ENCODE measurements around the gene MAP4K4. TPM values are rescaled to one million over a fixed set of nuclear protein-coding genes. Genes with fewer than 3 reads are reported as not detected.

The MAP4K4 gene
- total and polyA plus RNA-seq, 8 donors: 9.7 to 38.7 (median 15.3) TPM

DNA sequence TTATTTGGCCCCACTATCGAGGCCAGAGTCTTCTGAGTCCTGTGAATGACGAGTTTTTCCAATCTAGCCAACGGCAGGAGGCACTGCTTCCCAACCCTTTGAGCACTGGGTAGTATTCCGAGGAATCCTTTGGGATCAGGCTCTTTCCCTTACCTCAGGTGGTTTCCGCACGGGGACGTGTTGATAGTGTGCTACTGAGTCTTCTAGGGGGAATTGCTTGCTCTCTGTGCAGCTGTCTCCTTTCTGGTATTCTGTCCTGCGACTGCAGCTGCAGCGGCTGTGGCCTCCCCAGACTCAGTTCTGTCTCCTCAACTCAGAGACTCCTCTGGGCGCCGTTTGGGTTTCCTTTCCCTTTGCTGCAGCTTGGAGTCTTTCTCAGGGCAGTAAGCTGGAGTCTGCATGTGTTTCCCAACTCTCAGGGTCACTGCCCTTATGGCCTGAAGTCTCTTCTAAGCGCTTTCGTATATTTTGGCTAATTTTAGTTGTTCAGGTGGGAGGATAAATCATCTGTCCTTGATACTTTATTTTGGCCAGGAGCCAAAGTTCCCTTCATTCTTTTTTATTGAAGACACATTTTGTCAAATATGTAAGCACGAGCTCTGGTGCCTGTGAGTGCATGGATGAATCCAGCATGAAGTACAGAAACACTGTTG lies 118.4 kb downstream of the MAP4K4 start:
- Histone ChIP-seq H3K9me3 (no peaks in the 10 kb centered on the region), H3K27me3 (no peaks in the 10 kb centered on the region), H3K4me1 (peaks cover 0 to 17% (median 0%) of the 10 kb centered on the region in 3 donors), H3K4me3 (no peak overlapping the region), H3K36me3 (no peaks in the 10 kb centered on the region), H3K27ac (no peak overlapping the region)
- ATAC-seq (peak in 1 of 4 donors; percentile 30), DNase-seq (no peak), FAIRE-seq (no peak)
- TF ChIP-seq CTCF (IDR thresholded peaks at IDR 0.05): no peak
- intact Hi-C loops (cut with DNase I): no loop called here
- 78 to 81% methylated on average over 14 of the region's 14 CpGs for WGBS, 2 donors

DNA sequence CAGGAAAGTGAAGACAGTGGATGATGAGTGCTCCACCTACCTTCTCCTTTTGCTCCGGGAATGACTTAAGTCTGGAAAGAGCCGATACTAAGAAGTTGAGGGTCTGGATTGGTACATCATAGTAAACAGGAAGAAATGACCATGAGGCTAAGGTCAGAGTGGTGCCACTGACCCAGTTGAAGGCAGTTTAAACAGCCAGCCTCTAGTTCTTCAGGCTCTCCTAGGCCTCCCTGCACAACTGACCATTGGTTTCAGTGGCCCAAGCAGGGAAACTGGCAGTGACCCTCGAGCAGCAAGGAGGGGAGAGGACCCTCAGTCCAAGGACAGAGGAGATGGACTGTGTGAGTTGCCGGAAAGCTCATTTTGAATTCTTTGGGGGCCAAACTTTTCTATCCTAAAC lies 119.1 kb downstream of the MAP4K4 start:
- FAIRE-seq (no peak), ATAC-seq (no peak)
- 91 to 97% methylated on average over 4 of the region's 4 CpGs for WGBS, 2 donors

GRCh38 chr2:101817481-101817880 lies 120.0 kb downstream of the MAP4K4 start:
- no peaks in the 10 kb centered on the region for H3K27me3 ChIP-seq
- no peak for TF ChIP-seq CTCF (IDR thresholded peaks at IDR 0.05)
- FAIRE-seq (no peak), DNase-seq (no peak), ATAC-seq (no peak)
- 95 to 98% methylated on average over 6 of the region's 6 CpGs for WGBS, 2 donors
- intact Hi-C loops (cut with DNase I): no loop called here
- H3K27ac ChIP-seq: no peak overlapping the region
- no peak overlapping the region for H3K4me3 ChIP-seq
- H3K9me3 ChIP-seq: no peaks in the 10 kb centered on the region
- H3K4me1 ChIP-seq: peaks cover 0 to 17% (median 0%) of the 10 kb centered on the region in 3 donors
- no peaks in the 10 kb centered on the region for H3K36me3 ChIP-seq

More for the DNA sequence above, 119.1 kb downstream of the MAP4K4 start:
- Histone ChIP-seq H3K27ac (no peak overlapping the region), H3K4me1 (peaks cover 0 to 17% (median 0%) of the 10 kb centered on the region in 3 donors), H3K27me3 (no peaks in the 10 kb centered on the region), H3K4me3 (no peak overlapping the region), H3K36me3 (no peaks in the 10 kb centered on the region), H3K9me3 (no peaks in the 10 kb centered on the region)
- TF ChIP-seq CTCF (IDR thresholded peaks at IDR 0.05): no peak
- intact Hi-C loops (cut with DNase I): no loop called here
- no peak for DNase-seq

DNA sequence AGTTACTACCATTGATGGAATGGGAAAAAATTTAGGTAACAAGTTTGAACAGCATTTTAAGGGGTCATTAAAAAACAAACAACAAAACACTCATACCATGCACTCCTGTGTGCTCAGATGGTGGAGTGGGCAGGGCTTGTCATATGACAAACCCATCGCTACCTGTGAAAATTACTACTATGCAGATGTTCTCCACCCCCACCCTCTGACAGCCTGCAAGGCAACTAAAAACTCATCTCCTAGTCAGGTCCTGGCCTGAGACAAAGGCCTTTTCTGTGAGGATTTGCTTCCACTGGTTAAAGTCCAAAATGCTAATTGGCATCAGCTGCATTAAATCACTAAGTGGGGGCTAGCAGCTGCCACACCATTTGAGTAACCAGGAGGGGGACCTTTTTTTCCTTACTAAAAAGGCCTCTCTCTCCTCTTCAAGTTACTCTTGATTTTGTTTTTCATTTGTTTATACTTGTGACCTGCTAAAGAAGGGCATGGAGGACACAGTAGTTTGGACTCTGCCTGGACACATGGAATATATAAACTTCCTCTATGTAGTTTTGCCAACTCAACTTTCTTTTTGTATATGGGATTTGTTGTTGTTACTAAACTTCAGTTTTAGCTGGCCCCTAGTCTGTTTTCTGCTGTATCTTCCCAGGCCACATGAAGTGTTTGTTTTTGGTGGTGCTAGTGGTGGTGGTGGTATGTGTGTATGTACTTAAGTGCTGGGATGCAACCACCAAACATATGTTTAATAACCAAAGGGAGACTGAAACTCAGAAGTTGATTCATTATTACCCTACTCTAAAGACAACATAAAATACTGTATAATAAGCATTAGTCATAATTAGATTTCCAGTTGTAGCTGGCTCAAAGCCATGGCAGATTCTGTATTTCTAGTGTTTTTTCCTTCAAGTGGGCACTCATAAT lies 121.3 kb downstream of the MAP4K4 start:
- intact Hi-C loops (cut with DNase I): no loop called here
- DNase-seq: no peak
- no peaks in the 10 kb centered on the region for H3K27me3 ChIP-seq
- no peaks in the 10 kb centered on the region for H3K9me3 ChIP-seq
- peak in 1 of 4 donors; percentile 17 for ATAC-seq
- no peak for FAIRE-seq
- 78 to 86% methylated on average over 1 of the region's 1 CpG for WGBS, 2 donors
- H3K27ac ChIP-seq: no peak overlapping the region
- TF ChIP-seq CTCF (IDR thresholded peaks at IDR 0.05): no peak
- H3K4me1 ChIP-seq: peaks cover 0 to 17% (median 0%) of the 10 kb centered on the region in 3 donors
- no peaks in the 10 kb centered on the region for H3K36me3 ChIP-seq
- no peak overlapping the region for H3K4me3 ChIP-seq

All from pancreas (tissue), 10 donors.